Fibroblast of skin of right quadriceps (primary cell): ENCODE results near the gene VSTM1.
"Not testable (repeated sequence)": the region's sequence is repeated elsewhere in the genome, so short reads cannot be mapped to it uniquely, and the experiment has no call there.

Experiments used
- DNase-seq: peaks from one replicate; pipeline ENCODE4 v3.0.0-alpha.2; 2013

VSTM1 gene, protein sequence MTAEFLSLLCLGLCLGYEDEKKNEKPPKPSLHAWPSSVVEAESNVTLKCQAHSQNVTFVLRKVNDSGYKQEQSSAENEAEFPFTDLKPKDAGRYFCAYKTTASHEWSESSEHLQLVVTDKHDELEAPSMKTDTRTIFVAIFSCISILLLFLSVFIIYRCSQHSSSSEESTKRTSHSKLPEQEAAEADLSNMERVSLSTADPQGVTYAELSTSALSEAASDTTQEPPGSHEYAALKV

DNA sequence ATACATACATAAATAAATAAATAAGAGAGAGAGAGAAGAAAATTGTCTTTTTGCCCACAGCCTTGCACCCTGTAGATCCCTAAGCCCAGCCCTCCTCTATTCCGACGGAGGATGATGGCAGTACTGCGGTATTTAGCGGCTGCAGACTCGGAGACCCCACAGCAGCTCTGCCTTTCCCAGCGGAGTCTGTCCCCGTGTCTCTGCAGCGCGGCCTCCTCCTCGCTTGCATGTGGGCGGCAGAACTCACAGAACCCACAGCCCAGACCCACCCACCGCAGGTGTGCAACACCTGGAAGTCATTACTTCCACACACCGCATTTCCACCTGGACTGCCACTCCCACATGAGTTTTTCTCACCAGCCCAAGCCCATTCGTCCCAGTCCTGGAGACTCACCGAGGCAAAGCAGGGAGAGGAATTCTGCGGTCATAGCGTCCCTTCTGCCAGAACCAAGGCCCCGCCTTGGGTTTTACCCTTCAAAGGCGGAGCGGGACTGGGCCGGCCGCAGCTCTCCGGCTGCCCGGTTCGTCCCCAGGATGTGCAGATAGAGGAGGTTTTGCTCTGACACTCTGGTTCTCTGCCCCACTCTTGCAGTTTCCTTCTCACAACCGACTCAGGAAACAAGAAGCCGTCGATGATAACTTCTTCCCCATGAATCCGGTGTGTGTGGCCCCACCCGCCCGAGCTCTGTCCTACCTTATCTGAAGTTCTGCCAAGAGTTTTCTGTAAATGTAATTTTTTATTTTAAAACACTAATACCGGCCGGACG, at the start of gene VSTM1:
TSS of gene VSTM1 (minus strand) at position 548 of the 767 bp plus-strand sequence. CDS start at position 428, 120 bp downstream.
- no peak for DNase-seq

DNA sequence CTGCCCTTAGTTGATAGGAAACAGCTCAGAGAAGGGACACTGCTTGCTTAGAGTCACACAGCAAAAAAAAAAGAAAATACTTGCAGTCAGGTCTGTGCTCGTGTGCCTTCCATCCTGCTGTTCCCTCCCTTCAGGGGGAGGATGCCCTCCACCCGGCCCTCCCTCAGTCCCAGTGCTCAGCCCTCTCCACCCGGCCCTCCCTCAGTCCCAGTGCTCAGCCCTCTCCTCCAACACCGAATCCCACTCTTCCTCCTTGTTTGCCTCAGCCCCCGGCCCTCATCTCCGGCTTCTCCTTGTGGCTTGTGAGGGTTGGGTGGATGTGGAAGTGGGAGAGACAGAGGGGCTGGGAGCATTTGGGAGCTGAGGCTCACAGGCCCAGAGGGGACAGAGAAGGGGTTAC, 46.0 kb upstream of the VSTM1 start:
- DNase-seq: no peak

DNA sequence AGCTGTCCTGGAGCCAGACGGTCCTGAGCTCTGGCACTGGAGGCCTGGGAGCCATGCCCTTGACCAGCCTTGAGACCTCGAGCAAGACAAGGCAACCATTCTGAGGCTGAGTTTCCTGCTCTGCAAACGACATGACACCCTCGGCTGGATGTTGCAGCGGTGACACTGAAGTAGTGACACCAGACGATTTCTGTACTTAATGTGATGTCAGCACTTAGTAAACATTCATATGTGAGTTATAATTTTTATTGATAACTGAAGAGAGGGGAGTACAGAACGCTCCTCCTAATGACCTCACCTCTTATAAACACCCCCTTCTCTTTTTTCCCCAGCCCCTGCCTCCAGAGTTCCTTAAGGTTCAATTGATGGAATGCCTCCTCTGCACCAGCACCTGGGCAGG, 44.8 kb upstream of the VSTM1 start:
- DNase-seq: no peak

DNA sequence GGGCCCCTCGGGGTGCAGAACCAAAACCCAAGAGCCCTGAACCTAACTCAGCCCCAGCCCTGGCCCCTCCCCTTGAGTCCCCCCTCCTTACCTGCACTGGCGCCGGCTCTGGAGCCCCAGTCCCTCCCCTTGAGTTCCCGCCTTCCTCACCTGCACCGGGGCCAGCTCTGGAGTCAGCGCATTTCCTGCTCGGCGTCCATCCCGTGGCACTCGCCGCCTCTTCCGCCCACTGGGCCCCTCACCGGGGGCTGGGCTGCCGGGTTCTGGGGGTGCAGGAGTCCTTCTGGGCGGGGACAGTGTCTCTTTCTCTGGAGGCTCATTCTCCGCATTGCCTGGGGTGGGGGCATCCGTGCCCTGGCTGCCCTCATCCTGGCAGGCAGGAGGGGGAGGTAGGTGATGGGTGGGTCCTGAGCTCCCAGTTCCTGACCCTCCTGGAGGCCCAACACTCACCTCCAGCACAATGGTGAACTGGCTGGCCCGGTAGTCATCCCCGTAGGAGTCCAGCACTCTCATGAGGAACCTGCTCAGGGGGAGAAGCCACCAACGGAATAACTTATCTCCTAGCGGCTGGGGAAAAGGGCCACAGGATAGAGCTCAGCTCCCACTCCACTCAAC, 44.3 kb upstream of the VSTM1 start:
- no peak for DNase-seq

DNA sequence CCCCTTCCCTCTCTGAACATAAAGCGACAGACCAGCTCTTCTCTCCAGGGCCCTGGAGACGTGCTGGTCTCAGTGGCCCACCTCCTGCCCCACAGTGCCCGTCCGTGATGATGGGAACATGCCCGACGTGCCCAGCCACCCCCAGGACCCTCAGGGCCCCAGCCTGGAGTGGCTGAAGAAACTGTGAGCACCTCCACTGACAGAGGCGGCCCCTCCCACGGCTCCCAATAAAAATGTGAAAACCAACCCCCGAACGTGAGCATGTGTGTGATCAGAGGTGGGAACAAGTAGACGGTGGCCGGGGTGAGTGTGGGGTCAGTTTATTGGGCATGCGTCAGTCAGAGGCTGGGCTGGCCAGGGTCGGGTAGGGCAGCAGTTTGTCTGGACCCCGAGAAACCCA, 43.0 kb upstream of the VSTM1 start:
- no peak for DNase-seq

DNA sequence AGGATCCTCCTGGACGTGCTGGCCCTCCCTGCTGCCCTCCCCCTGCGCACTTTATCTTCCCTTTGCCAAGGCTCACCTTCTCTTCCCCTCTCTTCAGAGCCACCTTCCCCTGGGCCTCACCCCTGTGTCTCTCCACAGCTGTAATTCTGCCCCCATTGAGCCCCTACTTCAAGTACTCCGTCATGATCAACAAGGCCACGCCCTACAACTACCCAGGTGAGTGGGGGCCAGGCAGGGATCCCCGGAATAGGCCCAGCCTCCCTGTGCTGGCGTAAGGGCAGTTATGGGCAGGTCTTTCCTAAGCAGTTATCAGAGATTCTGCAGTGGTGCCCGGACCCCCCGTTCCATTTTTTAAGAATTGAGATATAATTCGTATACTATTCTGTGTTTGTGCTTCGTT, 42.1 kb upstream of the VSTM1 start:
- DNase-seq: no peak

DNA sequence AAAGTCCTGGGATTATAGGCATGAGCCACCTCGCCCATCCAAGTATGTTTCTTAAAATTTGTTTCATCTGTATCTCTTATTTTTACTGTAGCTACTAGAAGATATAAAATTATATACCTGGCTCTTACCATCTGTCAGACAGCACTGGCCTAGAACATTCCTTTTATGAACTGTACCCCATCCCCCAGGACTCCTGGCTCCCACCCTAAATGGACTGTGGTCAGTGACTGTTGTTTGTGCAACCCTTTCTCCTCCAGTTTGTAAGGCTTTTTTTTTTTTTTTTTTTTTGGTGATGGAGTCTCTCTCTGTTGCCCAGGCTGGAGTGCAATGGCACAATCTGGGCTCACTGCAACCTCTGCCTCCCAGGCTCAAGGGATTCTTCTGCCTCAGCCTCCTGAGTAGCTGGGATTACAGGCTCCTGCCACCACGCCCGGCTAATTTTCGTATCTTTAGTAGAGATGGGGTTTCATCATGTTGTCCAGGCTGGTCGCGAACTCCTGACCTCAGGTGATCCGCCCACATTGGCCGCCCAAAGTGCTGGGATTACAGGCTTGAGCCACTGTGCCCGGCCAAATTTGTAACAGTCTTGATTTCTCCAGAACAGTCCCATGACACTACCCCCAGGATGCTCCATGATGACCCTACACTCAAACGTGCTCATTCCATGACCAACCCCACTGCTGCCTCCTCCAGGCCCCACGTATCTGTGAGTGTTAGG, 41.5 kb upstream of the VSTM1 start:
- DNase-seq: no peak

DNA sequence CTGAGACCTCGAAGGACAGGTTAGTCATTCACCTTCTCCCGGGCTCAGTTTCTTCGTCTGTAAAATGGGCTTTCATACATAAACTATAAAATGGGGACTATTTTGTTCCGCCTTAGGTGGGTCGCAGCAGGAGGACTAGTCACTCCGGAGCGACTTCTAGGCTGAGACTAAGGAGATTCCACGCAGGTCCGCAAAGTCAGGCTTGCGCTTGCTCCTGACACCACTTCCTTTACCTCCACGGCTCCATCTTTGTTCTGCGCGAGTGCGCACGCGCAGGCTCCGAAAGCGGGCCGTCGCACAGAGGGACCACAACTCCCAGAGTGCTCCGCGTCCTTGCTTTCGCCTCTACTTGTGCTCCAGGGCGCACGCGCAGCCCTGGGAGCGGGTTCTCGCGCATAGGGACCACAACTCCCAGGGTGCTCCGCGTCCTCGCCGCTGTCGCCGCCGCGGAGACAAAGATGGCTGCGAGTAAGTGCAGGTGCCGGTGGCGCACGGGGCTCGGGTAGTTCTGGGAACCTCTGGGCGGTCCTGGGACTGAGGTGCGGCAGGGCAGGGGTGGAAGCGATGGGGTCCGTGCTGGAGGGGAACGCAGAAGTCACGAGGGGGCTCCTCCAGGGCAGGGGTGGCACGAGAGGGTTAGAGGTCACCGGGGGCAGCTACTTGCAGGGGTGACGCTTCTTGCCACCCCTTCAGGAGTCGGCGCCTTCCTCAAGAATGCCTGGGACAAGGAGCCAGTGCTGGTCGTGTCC, 38.9 kb upstream of the VSTM1 start, which contains the start of gene NDUFA3:
TSS of gene NDUFA3 (plus strand) at position 435 of the 749 bp plus-strand sequence. CDS start at position 459, 24 bp downstream.
- DNase-seq: peak; percentile 98

DNA sequence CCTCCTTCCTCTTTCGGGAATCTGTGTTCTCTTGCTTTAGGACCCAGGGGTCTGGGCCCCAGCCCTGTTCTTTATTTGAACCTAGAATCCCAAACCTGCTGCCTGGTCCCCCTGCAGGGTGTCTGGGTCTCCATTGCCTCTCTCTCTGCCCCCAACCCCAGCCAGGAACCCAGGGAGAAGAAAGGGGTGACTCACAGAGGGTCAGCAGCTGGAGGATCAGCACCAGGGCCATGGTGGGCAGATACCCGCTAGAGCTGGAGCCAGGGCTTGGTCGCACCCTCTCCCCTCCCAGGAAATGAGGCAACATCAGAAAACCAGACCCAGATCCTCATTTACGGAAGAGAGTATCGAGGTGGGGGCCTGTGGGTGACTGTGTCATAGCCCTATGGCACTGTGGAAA, 36.9 kb upstream of the VSTM1 start, which contains the start of gene OSCAR:
TSS of gene OSCAR (minus strand) at position 243 of the 400 bp plus-strand sequence. CDS start at position 232, 11 bp downstream.
- peak; percentile 17 for DNase-seq

DNA sequence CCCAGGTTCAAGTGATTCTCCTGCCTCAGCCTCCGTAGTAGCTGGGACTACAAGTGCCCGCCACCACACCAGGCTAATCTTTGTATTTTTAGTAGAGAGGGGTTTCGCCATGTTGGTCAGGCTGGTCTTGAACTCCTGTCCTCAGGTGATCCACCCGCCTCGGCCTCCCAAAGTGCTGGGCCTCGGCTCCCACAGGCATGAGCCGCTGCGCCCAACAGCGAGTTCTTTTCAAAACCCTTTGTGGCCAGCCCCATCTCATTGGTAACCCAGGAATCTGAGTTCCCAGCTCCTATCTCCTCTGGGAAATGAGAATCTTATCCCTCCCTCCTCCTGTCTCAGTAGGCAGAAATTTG, 36.2 kb upstream of the VSTM1 start:
- DNase-seq: not testable (repeated sequence)

DNA sequence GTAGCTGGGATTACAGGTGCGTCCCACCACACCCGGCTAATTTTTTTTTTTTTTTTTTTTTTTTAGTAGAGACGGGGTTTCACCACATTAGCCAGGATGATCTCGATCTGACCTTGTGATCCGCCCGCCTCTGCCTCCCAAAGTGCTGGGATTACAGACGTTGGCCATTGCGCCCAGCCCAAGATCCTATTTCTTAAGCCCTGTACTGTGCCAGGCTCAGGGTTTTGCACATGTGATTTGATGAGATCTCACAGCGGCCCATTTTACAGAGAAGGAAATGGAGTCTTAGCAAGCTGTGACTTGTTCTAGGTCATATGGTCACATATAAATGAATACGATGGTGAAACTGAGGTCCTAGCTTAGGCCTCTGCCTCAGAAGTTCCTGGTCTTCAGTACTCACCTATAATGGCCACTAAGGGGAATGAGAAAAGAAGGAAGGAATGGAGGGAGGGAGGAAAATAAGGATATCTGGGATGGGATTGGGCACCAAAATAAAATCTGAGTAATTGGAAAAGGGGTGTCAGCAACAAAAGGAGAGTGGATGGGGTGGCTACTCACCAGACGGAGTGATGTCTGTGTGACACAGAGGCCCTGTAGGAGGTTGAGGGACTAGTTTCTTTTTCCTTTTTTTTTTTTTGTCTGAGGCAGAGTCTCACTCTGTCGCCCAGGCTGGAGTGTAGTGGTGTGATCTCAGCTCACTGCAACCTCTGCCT, 35.6 kb upstream of the VSTM1 start:
- DNase-seq: no peak

DNA sequence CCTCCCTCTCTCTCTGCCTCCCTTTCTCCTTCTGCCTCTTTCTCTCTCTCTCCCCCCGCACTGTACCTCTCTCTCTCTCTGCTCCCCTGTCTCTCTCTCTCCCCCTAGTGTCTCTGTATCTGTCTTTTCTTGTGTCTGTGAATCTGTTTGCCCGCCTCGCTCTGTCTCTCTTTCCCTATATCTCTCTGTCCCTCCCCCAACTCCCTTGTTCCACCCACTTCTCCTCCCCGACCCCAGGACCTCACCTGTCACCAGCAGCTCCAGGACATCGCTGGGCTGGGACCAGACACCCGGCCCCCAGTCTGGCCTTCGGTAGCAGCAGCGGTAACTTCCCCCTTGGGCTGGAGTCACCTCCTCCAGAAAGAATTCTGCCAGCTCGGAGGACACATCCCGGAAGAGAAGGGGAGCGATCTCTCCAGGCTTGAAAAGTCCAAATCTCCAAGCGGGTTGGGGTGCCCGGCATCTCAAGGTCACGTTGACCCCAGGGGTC, 33.0 kb upstream of the VSTM1 start:
- peak; percentile 57 for DNase-seq

DNA sequence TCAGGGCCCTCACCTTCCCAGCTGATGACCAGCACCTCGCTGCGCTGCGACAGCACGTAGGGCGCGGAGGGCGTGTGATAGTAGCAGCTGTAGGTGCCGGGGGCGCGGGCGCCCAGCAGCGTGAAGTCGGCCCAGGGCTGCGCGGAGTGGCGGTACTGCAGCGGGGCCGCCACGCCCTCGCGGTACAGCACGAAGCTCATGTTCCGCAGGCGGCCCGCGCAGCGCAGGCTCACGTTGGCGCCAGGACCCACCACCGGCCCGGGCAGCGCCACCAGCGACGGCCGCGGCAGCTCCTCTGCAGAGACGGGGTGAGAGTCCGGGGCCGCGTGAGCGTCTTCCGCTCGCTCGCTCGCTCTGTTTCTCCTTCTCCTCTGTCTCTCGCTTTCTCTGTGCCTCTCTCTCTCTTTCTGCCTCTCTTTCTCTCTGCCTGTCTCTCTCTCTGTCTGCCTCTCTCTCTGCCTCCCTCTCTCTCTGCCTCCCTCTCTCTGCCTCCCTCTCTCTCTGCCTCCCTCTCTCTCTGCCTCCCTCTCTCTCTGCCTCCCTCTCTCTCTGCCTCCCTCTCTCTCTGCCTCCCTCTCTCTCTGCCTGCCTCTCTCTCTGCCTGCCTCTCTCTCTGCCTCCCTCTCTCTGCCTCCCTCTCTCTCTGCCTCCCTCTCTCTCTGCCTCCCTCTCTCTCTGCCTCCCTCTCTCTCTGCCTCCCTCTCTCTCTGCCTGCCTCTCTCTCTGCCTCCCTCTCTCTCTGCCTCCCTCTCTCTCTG, 32.3 kb upstream of the VSTM1 start:
- peak; percentile 52 for DNase-seq

DNA sequence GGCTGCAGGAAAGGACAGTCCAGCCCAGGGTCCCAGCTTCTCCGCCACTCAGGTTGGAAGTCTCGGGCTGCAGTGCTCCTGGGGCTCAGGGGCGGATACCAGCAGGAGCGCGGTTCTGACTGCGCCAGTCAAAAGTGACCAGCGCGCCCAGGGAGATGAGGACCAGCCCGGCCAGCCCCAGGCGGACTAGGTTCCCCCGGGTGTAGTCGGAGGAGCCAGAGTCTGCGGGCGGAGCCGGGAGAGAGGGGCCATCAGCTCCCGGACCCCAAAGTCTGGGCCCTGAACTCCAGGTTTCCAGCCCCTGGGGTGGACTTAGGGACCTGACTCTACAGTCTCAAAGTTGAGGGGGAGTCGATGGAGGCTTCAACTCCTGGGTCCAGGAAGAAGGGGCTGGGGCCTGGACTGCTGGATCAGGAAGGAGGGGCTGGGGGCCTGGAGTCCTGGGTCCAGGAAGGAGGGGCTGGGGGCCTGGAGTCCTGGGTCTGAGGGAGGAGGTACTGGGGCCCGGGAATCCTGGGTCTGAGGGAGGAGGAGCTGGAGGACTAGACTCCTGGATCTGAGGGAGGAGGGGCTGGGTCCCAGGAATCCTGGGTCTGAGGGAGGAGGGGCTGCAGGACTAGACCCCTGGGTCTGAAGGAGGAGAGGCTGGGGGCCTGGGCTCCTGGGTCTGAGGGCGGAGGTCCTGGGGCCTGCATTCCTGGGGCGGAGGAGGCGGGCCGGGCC, 31.6 kb upstream of the VSTM1 start:
- no peak for DNase-seq

DNA sequence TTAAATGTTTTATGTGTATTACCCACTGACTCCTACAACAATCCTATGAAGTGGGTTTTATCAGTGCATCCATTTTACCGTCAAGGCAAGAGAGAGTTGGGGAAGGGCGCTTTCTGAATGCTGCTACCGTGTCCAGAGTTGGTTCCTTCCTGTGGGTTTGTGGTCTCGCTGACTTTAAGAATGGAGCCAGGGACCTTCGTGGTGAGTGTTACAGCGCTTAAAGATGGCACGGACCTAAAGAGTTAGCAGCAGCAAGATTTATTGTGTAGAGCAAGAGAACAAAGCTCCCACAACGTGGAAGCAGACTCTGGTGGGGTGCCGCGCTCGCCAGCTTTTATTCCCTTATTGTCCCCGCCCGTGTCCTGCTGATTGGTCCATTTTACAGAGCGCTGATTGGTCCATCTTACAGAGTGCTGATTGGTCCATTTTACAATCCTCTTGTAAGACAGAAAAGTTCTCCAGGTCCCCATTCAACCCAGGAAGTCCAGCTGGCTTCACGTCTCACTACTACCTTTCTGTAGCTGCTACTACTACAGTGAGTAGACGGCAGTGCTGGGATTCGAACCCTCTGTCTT, 30.8 kb upstream of the VSTM1 start:
- DNase-seq: no peak

DNA sequence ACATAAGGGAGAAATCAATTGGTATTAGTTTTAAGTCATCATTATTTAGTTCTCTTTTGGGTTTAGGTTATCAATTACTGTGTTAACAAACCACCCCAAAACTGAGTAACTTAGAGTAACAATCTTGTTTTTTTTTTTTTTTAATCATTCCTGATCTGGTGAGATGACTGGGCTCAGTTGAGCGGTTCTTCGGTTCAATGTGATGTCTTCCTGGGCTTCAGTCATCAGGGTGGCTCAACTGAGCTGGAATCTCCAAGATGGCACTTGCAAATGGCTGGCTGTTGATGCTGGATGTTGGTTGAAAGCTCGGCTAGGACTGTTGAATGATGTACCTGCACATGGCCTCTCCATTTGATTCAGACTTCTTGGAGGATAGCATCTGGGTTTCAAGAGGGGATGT, 20.7 kb upstream of the VSTM1 start:
- DNase-seq: no peak

DNA sequence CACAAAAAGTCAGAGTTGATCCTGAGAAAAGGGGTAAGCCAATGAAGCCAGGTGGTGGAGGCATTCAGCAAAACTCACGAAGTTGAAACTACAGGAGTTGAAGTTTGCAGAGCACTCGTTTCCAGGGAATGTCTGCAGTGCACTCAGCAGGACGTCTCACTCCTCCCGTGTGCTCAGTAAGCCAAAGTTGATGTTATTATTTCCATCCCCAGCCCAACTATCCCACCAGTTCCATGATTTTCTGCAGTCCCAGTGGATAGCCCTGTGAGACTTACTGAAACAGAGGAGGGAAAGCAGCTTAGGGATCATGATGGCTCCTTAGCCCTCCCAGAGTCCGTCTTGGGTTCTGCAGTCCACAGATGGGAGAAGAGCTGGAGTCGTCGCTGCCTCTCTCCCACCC, 17.3 kb upstream of the VSTM1 start, which contains the start of gene TARM1:
TSS of gene TARM1 (minus strand) at position 334 of the 400 bp plus-strand sequence. CDS start at position 309, 25 bp downstream.
- DNase-seq: no peak

DNA sequence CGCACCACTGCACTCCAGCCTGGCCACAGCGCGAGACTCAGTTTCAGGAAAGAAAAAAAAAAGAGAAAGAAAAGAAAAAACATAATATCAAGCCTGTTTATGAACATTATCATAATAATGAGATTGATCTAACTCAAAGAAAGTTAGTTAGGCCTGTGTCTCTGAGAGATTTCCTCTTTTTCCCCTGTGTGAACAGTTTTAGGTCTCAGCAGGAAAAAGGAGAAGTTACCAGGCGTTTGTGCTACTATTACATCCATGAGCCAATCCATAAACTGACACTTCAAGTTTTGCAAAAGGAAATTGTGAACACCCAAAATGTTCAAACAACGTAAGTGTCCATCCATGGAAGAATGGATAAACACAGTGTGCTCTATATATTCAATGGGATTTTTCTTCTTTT, 13.6 kb upstream of the VSTM1 start:
- no peak for DNase-seq

DNA sequence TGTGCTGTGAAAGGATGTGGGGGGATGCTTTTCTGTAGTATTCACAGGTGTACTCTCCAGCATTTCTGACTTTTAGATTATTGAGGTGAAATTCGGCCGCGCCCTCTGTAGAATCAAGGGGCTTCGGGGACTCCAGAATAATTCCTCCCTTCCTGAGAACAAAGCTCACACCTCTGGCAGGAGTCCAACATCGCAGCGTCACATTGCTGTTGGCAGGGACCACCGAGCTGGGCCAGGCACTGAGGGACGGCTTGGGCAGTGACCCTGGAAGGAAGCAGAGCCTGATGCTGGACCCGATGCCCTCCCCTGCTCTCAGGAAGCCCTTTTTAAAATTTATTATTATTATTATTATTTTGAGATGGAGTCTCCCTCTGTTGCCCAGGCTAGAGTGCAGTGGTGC, 11.2 kb upstream of the VSTM1 start:
- no peak for DNase-seq

DNA sequence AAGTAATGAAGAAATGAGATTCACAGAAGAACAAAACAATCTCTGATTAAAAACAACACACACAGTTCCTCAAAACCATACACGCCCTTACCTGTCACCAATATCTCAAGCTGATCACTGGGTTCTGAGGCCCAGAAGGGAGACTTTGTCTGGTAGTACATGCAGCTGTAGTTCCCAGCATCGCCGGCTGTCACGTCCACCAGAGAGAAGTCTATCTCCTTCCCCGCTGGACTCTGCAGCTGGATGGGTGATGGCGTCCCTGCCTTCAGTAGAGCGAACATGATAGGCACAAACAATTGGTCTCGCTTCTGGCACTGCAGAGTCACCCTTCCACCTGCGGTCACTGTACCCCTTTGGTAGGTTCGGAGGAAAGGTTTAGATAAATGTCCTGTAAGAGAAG, 10.1 kb upstream of the VSTM1 start:
- DNase-seq: no peak
